ENCODE results near the gene LAG3. TPM values are rescaled to one million over a fixed set of nuclear protein-coding genes. Genes with fewer than 3 reads are reported as not detected.

LAG3 gene
- total RNA-seq, 1 experiment from 2014 or later: 3.3 TPM

DNA sequence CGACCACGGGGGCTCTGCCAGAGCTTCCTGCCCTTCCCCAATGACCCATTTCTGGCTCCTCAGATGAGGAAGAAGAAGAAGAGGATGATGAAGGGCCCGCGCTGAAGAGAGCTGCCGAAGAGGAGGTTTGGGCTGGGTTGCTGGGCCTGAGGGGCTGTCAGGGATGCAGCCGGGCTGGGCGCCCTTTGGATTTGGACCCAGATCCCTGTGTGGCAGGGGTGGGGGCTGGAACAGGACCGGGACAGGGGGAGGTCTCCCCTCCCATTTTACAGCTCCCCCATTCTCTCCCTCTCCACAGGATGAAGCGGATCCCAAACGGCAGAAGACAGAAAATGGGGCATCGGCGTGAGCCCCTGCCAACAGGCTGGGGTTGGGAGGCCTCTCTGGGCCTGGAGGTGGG lies 2.2 kb upstream of the LAG3 start:
- Histone ChIP-seq H3K9ac (ENCODE audit: low read length) (no peak overlapping the region), H3K9me3 (ENCODE audit: control insufficient read depth in 1 of 2, insufficient read depth in 1 of 2, low read depth in 1 of 2, low read length in 2 of 2) (no peaks in the 10 kb centered on the region), H3K4me3 (replicated peaks in 1 of 2; ENCODE audit: low read depth in 1 of 2, low read length in 2 of 2) (no peak overlapping the region), H4K20me1 (ENCODE audit: insufficient read depth) (no peaks in the 10 kb centered on the region), H2AFZ (ENCODE audit: low read depth, low read length, poor library complexity, severe bottlenecking) (no peak overlapping the region), H3K4me1 (ENCODE audit: control insufficient read depth in 1 of 2, insufficient read depth in 2 of 2, low read length in 2 of 2) (peaks cover 26 to 50% of the 10 kb centered on the region in 2 experiments), H3K27ac (ENCODE audit: low read depth, low read length) (no peak overlapping the region; the same call in 1 of the 2 replicates), H3K79me2 (ENCODE audit: insufficient read depth, low read length) (peaks cover 29% of the 10 kb centered on the region), H3K4me2 (ENCODE audit: low read length) (no peak overlapping the region), H3K9me2 (ENCODE audit: insufficient read depth) (no peaks in the 10 kb centered on the region), H3K36me3 (ENCODE audit: control insufficient read depth in 1 of 2, insufficient read depth in 2 of 2, low read length in 2 of 2) (peaks cover 9 to 13% of the 10 kb centered on the region in 2 experiments; a peak in 3 of 4 replicates), H3K27me3 (ENCODE audit: insufficient read depth, low read length) (no peaks in the 10 kb centered on the region)
- TF ChIP-seq, protein P1, sequence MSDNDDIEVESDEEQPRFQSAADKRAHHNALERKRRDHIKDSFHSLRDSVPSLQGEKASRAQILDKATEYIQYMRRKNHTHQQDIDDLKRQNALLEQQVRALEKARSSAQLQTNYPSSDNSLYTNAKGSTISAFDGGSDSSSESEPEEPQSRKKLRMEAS (IDR thresholded peaks at IDR 0.05): no peak
- no peak for TF ChIP-seq ELF1 (IDR thresholded peaks at IDR 0.05; ENCODE audit: borderline replicate concordance, low read depth)
- TF ChIP-seq, protein P2, sequence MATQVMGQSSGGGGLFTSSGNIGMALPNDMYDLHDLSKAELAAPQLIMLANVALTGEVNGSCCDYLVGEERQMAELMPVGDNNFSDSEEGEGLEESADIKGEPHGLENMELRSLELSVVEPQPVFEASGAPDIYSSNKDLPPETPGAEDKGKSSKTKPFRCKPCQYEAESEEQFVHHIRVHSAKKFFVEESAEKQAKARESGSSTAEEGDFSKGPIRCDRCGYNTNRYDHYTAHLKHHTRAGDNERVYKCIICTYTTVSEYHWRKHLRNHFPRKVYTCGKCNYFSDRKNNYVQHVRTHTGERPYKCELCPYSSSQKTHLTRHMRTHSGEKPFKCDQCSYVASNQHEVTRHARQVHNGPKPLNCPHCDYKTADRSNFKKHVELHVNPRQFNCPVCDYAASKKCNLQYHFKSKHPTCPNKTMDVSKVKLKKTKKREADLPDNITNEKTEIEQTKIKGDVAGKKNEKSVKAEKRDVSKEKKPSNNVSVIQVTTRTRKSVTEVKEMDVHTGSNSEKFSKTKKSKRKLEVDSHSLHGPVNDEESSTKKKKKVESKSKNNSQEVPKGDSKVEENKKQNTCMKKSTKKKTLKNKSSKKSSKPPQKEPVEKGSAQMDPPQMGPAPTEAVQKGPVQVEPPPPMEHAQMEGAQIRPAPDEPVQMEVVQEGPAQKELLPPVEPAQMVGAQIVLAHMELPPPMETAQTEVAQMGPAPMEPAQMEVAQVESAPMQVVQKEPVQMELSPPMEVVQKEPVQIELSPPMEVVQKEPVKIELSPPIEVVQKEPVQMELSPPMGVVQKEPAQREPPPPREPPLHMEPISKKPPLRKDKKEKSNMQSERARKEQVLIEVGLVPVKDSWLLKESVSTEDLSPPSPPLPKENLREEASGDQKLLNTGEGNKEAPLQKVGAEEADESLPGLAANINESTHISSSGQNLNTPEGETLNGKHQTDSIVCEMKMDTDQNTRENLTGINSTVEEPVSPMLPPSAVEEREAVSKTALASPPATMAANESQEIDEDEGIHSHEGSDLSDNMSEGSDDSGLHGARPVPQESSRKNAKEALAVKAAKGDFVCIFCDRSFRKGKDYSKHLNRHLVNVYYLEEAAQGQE (IDR thresholded peaks at IDR 0.05; ENCODE audit: low read depth): no peak
- TF ChIP-seq, protein P3, sequence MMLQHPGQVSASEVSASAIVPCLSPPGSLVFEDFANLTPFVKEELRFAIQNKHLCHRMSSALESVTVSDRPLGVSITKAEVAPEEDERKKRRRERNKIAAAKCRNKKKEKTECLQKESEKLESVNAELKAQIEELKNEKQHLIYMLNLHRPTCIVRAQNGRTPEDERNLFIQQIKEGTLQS (IDR thresholded peaks at IDR 0.05): no peak
- no peak for TF ChIP-seq SRF (IDR thresholded peaks at IDR 0.05; ENCODE audit: low read depth)
- TF ChIP-seq ZNF274 (IDR thresholded peaks at IDR 0.05; ENCODE audit: low read depth, low read length): no peak
- TF ChIP-seq, protein P4, sequence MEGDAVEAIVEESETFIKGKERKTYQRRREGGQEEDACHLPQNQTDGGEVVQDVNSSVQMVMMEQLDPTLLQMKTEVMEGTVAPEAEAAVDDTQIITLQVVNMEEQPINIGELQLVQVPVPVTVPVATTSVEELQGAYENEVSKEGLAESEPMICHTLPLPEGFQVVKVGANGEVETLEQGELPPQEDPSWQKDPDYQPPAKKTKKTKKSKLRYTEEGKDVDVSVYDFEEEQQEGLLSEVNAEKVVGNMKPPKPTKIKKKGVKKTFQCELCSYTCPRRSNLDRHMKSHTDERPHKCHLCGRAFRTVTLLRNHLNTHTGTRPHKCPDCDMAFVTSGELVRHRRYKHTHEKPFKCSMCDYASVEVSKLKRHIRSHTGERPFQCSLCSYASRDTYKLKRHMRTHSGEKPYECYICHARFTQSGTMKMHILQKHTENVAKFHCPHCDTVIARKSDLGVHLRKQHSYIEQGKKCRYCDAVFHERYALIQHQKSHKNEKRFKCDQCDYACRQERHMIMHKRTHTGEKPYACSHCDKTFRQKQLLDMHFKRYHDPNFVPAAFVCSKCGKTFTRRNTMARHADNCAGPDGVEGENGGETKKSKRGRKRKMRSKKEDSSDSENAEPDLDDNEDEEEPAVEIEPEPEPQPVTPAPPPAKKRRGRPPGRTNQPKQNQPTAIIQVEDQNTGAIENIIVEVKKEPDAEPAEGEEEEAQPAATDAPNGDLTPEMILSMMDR (IDR thresholded peaks at IDR 0.05 in 2 of 3, conservative IDR thresholded peaks at IDR 0.05 in 1 of 3; ENCODE audit: borderline replicate concordance in 1 of 3, insufficient read depth in 1 of 3, low read depth in 2 of 3, low read length in 2 of 3): no peak
- no peak for TF ChIP-seq RAD21 (IDR thresholded peaks at IDR 0.05; ENCODE audit: low read depth)
- no peak for TF ChIP-seq SIN3A (IDR thresholded peaks at IDR 0.05; ENCODE audit: low read depth)
- no peak for TF ChIP-seq EZH2phosphoT487 (IDR thresholded peaks at IDR 0.05; ENCODE audit: borderline replicate concordance)
- no peak for TF ChIP-seq EGR1 (IDR thresholded peaks at IDR 0.05; ENCODE audit: low read depth)
- no peak for TF ChIP-seq EZH2 (IDR thresholded peaks at IDR 0.05)
- TF ChIP-seq POLR2A (IDR thresholded peaks at IDR 0.05; ENCODE audit: borderline replicate concordance, extremely low read depth, insufficient read depth, insufficient read length): no peak
- ChIA-PET POLR2A (no interaction called here), CTCF (no interaction called here), RAD21 (ENCODE audit: low non-redundant PET in 1 of 2, low total read pairs in 2 of 2, uncharacterized antibody in 2 of 2, unreplicated experiment in 2 of 2) (interaction anchor here in 1 of 2 experiments (0.7 kb wide), 1 partner anchor 18 kb away, joined by 4 read pairs; no protein-coding TSS in a partner anchor)
- no peak for DNase-seq (ENCODE audit: low read depth, low spot score)
- ATAC-seq: no peak
- BruUV-seq (replicated peaks): no TSS peak
- intact Hi-C loops (cut with micrococcal nuclease): no loop called here

Data from HCT116 (cell line).